ENCODE data around the gene CACTIN.
"Not testable (repeated sequence)": the region's sequence is repeated elsewhere in the genome, so short reads cannot be mapped to it uniquely, and the experiment has no call there.

Gene CACTIN

DNA sequence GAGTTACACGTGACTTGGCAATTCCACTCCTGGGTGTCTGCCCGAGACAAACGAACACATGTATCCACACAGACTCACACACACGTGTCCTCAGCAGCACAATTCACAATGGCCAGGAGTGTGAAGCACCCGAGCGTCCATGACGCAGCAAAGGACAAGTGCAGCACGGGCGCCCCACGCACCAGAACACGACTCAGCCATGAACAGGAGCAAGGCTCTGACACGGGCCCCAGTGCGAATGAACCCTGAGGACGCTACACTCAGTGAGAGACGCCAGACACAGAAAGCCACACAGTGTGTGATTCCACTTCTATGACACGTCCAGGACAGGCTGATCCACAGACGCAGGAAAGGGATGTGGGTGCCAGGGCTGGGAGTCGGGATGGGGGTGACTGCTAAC lies 37.2 kb upstream of the CACTIN start:
- DNase-seq (ENCODE audit: low spot score) = no peak

DNA sequence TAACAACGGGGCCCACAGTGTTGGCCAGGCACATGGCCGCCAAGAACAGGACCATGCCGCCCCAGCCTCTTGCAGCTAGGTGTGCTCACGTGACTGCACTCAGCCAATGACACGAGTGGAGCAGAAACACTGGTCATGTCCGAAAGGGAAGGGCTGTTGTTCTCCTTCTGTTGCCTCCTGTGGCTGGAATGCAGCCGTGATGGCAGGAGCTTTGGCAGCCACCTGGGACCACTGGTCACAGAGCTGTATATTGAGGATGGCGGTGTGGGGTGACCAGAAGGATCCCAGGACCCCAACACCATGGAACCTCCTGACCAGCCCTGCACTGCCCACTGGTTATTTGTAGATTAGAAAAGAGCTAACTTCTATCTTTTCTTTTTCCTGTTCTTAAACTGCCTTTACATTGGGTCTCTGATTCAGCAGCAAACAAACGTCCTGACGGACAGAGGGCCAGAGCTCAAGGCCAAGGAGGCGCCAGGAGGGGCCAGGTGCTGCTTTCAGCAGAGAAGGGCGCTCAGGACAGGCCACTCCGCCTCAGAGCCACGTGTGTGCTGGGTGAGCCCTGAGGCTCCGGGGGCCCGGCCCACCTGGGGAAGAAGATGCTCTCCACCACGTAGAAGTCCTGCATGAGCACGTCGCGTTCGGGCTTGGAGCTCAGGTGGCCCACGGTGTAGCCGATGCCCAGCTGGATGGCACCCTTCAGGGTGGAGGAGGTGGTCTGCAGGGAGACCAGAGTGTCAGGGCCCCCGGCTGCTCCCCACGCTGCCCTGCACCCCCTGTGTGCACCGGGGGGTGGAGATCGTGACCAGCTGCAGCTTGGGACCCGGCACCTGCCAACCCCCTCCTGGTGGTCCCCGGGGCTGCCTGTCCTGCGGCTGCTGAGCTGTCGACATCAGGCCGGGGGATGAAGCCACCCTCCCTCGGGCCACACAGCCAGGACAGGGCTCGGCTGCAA lies 35.0 kb upstream of the CACTIN start:
- no peak for DNase-seq (ENCODE audit: low spot score)

DNA sequence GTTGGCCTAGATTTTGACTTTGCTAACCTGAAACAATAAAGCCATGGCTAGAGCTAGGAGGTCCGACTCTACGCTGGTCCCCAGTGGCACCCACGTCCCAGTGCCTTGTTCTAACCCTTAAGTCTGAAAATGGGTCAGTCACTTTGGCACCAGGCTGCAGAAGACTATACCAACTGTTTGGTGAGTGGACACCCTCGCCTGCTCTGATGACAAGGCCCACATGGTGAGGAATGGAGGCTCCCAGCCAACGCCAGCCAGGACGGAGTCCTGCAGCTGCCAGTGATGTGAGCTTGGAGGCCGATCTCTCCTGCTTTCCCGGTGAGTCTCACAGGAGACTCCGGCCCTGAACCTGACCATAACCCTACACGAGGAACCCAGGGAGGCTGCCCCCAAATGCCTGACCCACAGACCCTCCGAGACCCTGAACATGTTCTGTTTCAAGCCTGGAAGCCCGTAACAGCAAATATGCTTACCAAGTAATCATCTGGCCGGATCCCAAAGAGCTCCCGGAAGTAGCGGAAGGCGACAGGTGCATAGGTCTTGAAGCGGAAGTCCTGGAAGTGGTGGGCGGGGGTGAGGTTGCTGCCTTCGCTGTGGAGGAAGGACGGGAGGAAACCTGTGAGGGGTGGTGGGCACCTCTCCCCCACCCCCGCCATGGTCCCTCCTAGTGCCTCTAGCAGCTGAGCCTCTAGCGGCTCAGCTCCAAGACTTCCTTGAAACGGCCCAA lies 34.1 kb upstream of the CACTIN start:
- no peak for DNase-seq (ENCODE audit: low spot score)

DNA sequence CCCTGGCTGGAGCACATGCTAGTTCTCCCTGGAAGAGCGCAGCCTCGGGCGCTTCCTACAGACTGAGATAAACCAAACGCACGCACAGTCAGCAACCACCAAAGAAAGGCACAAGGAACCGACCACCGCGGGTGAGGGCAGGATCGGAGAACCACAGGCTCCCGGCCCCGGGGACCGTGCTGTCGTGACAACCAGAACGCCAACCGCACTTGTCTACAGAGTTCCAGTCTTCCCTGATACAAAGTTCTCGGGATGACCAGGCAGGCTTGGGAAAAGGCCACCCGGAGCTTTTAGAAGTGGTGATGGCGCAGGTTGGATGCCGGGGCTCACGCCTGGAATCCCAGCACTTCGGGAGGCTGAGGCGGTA lies 33.1 kb upstream of the CACTIN start:
- no peak for DNase-seq (ENCODE audit: low spot score)

DNA sequence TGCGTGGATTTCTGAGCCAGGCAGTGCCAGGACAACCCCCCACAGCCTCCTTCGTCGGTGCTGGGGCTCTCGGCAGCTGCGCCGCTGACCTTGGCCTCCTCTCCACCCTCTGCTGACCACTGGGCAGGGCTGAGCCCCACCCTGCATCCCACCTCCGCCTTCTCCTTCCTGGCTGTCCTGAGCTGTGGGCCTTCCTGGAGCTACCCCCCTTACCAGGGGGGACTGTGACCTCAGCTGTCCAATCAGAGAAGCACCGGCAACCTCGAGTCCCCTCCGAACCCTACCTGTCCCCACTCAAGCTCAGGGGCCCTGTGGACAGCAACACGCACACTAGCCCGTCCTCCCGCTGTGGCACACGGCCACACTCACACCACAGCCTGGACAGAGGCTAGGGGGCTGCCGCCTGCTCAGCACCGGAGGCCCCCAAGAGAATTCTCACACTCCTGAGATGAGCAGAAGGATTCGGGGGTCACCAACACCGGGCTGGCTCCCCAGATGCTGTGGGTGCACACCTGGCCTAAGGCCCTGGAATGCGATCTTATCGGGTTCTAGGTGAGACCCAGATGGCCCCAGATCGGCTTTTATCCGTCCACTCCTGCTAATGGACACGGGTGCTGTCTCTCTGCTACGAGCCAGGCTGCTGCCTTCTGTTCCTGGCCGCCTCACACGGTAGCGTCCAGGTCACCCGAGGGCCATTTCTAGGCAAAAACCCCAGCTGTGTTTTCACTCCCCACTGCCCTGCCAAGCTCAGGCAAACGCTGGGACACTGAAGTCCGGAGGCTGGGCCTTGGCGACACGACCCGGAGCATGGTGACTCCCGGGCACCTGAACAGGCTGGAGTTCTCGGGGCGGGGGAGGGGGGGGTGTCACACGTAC lies 32.5 kb upstream of the CACTIN start:
- no peak for DNase-seq (ENCODE audit: low spot score)

DNA sequence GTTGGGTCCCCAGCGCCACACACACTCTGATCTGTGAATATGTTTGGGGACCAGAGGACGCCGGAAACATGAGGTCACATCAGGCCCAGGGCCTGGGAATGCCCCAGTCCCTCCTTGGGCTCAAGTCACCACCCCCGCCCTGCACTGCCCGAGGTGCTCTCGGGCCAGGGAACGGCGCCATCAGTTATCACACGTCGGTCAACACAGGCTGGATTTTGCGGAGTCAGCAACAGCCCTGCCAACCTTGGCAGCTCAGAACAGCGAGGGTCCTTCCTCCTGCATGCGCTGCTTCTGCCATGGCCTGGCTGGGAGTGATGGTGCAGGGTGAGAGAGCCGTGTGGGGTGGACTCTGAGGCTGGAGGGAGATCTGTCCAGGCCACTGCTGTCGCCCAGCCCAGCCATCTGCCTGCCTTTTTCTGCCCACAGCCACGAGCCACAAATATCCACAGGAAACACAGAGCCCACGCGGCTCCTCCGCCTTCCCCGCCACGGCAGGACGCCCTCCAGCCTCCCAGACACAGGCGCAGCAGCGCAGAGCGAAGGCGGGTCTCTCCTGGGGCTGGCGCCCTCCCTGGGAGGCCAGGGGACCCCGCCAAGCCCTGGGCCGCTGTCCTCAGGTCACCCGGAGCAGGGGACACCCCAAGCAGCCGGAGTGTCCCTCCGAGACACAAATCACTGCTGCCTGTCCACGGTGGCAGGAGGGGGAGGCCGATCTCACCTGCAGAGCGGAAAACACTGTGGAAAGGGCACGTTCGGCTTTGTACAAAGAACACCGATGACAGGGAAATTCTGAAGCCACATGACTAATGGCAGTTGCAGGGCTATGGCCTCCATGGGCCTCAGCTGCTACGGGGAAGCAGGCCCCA lies 31.6 kb upstream of the CACTIN start:
- DNase-seq (ENCODE audit: low spot score) = no peak

DNA sequence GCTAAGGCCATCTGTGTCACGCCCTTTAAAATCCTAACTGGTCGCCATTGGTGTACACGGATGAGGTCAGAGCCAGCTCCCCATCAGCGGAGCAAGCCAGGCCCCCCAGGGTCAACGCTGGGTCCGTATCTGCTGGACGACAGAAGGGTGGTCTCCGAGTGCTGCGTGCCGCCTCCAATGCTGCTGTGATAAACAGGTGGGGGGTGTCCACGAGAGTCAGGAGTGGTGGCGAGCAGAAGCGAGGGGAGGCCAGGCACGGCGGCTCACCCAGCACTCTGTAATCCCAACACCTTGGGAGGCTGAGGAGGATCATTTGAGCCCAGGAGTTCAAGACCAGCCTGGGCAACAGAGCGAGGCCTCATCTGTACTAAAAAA lies 30.8 kb upstream of the CACTIN start:
- DNase-seq (ENCODE audit: low spot score) = no peak

DNA sequence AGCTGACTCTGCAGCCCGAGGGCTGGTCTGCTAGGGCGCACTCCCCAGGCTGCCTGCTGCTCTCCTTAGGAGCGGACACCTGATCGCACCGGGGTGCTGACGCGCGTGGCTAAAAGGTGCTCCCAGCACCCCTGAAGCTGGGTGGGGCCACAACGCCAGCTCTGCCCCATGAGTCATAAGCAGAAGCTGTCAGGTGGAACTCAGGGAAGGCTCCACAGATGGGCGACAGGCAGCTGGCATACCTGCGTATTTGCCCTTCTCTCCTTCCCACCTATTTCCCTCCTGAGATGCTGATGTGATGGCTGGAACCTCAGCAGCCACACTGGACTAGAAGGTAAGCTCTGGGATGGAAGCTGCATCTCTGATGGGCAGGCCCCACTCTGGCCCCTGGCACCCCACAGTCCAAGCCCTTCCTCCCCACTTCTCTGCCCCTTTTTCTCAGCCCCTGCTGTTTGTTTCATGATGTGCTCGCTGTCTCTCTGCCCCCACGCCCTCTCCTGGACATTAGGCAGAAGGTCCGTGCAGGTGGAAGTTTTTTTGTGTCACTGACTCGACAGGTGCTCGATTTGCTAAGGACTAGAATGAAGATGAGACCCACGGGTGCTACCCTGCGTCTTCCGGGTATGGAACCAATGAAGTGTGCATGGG lies 30.3 kb upstream of the CACTIN start:
- no peak for DNase-seq (ENCODE audit: low spot score)

DNA sequence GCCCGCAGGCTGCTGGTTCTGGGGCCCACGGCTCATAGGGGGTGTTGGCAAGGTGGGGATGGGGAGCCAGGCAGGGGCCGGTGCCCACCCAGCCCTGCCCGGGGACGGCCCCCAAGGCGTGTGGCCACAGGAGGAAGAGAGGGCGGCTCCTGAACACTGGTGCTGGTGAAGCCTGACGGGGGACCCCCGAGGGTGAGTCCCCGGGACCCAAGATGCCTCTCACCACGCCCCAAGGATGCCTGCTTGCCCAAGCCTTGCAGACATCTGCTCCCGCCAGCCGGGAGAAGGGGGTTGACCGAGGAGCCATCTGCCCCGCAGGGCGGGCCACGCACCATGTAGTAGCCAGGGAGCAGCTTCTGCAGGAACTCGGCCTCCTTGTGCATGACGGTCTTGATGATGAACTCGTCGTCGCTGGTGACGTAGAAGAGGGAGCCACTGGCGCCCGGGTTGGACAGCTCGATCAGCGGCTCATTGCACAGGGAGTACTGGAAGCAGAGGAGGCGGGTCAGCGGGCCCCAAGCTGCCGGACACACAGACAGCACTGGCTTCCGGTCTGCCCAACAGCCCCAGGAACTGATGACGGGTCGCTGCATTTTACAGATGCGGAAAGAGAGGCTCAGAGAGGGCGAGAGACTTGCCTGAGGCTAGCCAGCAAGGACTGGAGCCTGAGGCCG lies 29.6 kb upstream of the CACTIN start:
- no peak for DNase-seq (ENCODE audit: low spot score)

DNA sequence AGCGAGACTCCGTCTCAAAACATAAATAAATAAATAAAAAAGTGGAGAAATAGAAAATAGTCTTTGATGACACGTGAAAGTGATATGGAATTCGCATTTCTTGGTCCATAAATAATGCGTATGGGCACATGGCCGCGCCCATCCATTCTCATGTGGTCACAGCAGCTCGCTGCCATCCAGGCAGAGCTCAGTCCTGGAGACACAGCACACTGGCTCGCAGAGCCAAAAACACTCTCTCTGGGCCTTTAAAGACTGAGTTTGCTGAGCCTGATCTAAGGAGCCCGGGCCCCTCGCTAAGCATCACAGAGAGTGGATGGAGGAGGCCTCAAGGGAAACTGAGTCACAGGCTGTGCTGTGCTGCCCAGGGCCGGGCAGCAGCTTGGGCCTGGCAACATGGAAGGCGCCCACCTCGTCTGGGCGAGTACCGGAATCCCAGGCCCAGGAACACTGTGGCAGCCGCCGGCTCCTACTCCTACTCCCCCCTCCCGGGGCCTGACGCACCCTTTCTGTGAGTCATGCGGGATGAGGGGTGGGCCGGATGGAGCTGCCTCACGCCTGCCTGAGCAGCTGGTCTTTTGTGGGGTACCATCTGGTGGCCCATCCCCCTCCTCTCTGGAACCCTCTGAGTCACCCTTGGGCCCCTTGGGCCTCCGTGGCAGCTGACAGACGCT lies 28.9 kb upstream of the CACTIN start:
- DNase-seq (ENCODE audit: low spot score) = no peak

DNA sequence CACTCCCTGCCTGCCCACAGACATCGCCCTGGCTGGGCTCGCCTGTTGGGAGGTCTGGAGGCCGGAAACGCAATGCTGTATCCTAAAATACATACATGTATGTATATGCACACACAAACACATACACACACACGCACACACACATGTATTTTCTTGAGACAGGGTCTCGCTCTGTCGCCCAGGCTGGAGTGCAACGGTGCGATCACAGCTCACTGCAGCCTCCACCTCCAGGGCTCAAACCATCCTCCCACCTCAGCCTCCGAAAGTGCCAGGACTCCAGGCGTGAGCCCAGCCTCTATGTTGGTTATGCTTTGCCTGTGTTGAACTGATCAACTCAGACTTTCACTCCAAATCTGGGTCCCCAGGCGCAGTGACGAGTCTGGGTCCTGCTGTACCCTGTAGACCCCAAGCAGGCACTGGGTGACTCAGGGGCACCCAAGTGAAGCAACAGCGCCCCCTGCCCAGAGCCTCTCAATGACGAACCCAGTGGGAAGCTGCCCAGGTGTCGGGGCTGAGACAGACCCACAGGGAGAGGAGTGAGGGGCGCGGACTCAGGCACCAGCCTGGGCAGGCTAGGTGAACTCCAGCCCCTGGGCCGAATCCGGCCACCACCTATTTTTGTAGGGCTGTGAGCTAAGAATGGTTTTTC lies 27.4 kb upstream of the CACTIN start:
- DNase-seq (ENCODE audit: low spot score) = no peak

DNA sequence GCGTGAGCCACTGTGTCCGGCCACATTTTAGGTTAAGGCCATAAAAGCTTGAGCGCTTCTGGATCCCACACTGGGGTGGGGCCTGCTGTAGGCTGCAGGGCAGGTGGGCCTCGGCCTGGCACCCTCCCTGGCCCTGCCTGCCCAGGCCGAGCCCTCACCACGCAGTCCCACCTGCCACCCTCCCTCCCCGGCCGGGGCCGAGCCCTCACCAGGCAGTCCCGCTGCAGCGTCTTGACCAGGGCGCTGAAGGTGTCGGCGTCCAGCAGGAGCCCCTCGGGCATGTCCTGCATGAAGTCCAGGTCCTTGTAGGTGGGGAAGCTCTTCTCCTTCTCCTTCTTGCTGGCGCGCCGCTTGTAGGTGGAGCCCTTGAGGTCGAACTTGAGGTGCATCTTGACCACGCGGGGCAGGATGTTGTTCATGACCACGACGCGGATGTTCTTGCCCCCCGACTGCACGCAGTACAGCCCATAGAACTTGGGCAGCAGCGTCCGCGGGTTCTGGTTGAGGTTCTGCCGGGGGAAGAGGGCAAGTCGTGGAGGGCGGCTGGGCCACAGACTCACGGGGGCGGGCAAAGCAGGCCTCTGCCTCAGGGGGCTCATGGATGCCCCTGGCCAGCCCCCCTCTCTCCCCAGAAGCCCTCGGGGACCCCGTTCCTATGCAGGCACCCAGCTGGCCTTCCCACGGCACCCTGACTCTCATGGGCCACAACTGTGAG lies 26.6 kb upstream of the CACTIN start:
- no peak for DNase-seq (ENCODE audit: low spot score)

DNA sequence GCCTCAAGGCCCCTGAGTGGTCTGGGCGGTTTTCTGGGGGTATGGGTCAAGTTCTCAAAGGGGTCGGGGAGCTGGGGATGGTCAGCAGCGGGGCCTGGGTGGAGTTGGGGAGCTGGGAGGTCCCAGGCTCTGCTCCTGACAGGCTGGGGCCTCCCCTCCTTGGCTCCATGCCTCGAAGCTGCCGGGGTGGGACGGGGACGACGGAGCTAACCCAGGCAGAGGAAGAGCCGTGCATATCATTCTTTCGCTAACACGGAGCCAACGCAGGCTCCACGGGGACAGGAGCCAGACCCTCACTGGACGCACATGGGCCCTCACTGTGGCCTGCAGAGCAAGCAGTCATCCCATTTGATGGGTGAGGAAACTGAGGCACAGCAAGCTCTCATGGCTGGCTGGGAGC lies 25.8 kb upstream of the CACTIN start:
- DNase-seq (ENCODE audit: low spot score) = no peak

DNA sequence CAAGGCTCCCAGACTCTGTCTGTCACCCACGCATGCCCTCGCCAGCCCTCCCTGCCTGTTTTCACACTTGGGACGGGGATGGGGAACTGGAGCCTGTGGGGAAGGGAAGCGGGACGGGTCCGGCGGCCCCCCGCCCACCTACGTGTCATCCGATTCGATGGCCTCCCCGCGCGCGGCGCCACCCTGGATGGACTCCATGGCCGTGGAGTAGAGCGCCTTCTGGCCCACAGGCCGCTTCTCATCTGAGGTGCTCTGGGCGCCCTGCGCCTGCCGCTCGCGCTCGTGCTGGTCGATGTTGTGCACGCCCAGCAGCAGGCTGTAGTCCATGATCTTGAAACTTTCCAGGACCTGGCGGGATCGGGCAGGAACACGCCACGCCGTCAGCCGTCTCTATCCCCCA lies 25.1 kb upstream of the CACTIN start:
- no peak for DNase-seq (ENCODE audit: low spot score)

DNA sequence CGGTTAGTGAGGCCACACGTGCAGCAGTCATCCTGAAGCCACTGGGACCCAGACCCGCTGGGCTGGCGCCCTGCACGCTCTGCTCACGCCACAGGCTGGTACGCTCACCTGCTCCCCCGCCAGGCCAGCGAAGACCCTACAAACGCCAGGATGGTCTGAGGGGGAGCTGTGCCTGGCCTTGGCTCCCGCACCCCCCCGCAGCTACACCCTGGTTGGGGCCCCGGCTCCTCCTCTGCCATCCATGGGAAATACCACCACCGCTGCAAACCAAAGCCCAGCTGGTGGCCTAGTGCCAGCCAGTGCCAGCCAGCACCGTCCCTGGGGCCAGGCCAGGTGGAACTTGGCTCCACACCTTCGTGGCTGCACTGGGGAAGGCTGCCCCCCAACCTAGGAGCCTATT lies 23.3 kb upstream of the CACTIN start:
- DNase-seq (ENCODE audit: low spot score) = no peak

DNA sequence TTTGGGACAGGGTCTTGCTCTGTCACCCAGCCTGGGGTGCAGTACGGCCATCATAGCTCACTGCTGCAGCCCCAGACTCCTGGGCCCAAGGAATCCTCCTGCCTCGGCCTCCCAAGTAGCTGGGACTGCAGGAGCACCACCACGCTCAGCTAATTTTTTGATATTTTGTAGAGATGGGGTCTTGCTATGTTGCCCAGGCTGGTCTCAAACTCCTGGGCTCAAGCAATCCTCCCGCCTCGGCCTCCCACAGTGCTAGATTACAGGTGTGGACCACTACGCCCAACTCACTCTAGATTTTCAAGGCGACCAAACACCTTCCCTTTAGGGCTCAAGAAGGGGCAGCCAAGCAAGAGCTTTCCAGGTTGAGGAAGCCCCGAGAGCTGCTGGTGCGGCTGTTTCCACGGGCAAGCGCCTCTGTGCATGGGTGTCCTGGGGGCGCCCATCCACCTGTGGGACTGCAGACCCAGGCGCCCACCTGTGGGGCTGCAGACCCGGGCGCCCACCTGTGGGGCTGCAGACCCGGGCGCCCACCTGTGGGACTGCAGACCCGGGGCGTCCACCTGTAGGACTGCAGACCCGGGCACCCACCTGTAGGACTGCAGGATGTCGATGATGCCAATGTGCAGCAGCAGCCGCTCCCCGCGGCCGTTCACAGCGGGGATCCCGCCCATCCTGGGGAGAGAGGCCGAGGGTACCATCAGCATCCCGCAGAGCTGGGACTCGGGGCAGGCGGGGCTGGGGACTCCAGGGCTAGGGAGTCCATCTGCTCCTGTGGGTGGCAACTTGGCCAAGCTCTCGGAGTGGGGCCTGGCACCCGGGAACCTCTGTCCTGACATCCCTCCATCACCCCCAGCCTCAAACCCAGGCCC lies 21.7 kb upstream of the CACTIN start:
- DNase-seq (ENCODE audit: low spot score) = no peak

DNA sequence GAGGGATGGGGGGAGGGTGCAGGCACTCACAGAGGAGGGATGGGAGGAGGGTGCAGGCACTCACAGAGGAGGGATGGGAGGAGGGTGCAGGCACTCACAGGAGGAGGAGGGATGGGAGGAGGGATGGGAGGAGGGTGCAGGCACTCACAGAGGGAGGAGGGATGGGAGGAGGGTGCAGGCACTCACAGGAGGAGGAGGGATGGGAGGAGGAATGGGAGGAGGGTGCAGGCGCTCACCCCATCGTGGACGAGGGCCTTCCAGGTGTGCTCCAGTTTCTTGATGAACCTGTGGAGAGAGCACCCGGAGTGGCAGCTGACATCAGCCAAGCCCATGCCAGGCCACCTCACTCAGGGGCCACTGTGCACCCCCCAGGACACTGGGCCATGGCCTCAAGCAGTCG lies 20.5 kb upstream of the CACTIN start:
- DNase-seq (ENCODE audit: low spot score) = not testable (repeated sequence)
